GM19099 (cell line): ENCODE results near the gene POLDIP3.

Experiments
- POLR2A ChIP-seq: IDR thresholded peaks from 3 replicates; pipeline ENCODE4 v1.6.1; 2011; ENCODE audit warnings: low read depth; ENCODE audit not compliant: insufficient read length; ENCODE audit errors: extremely low read depth

The POLDIP3 gene

GRCh38 chr22:42548597-42549330, 65.9 kb downstream of the POLDIP3 start:
- no peak for TF ChIP-seq POLR2A

GRCh38 chr22:42547562-42547961, 67.1 kb downstream of the POLDIP3 start:
- no peak for TF ChIP-seq POLR2A

- TF ChIP-seq POLR2A, result no peak
These were observed 70.0 kb downstream of the POLDIP3 start for GRCh38 chr22:42544686-42545085.

GRCh38 chr22:42536166-42536565, 78.5 kb downstream of the POLDIP3 start:
- no peak for TF ChIP-seq POLR2A
